Endothelial cell of umbilical vein (primary cell): ENCODE results near the gene CARD18. TPM values are rescaled to one million over a fixed set of nuclear protein-coding genes. Genes with fewer than 3 reads are reported as not detected.

ENCODE experiments used
- BruUV-seq: library from RNA; stranded (reverse); fragments of 400-500 nt; replicated peaks from 2 replicates; lab custom pipeline; 2021; lab: Mats Ljungman, UMichigan
- CTCF ChIA-PET: fragments of 300-600, 350-600 bp; sonication (Branson Sonifier 250); formaldehyde crosslinking; loops from one replicate; lab custom pipeline; 2021; ENCODE audit warnings: antibody characterized with exemption, inconsistent platforms; lab: Charles Lee
- POLR2A ChIA-PET: fragments of 300-600, 350-600 bp; sonication (Branson Sonifier 250); formaldehyde crosslinking; loops from one replicate; lab custom pipeline; 2021; ENCODE audit warnings: antibody characterized with exemption, inconsistent platforms; lab: Charles Lee
- DNase-seq: peaks from one replicate; pipeline ENCODE4 v3.0.0-alpha.2; 2011; ENCODE audit warnings: low read depth, low spot score
- FAIRE-seq: peaks from 2 replicates; lab custom pipeline; 2011; peaks lifted over from hg19 to GRCh38; lab: Jason Lieb, UNC
- H2AFZ ChIP-seq: 2 replicates; pipeline ENCODE4 v1.6.0; 2012; ENCODE audit warnings: low read depth, low read length, control low read depth, inconsistent platforms
- H3K27ac ChIP-seq: 2 replicates; pipeline ENCODE4 v1.5.1; 2011; ENCODE audit warnings: low read depth, mild to moderate bottlenecking, control low read depth, low read length, moderate library complexity; ENCODE audit not compliant: insufficient read depth
- H3K27me3 ChIP-seq, 2 experiments: 2 replicates each; pipeline versions ENCODE4 v1.6.0 to v1.6.1; 2011; ENCODE audit warnings: low read length in 2 of 2, mixed read lengths in 1 of 2; ENCODE audit not compliant: control insufficient read depth in 2 of 2, insufficient read depth in 2 of 2
- H3K36me3 ChIP-seq, 2 experiments: 2 replicates in 1 of 2; 3 replicates in 1 of 2; pipeline ENCODE4 v1.5.1; 2011; ENCODE audit warnings: low read length in 2 of 2, mild to moderate bottlenecking in 1 of 2, moderate library complexity in 1 of 2; ENCODE audit not compliant: control insufficient read depth in 2 of 2, insufficient read depth in 2 of 2; ENCODE audit errors: extremely low read depth in 1 of 2
- H3K4me1 ChIP-seq: 3 replicates; pipeline ENCODE4 v1.5.1; 2011; ENCODE audit warnings: mild to moderate bottlenecking, low read length; ENCODE audit not compliant: control insufficient read depth, insufficient read depth; ENCODE audit errors: extremely low read depth
- H3K4me2 ChIP-seq: 2 replicates; pipeline ENCODE4 v1.6.1; 2011; ENCODE audit warnings: low read length, control low read depth, mixed read lengths; ENCODE audit not compliant: insufficient read depth
- H3K4me3 ChIP-seq, 3 experiments: fragments of 200-600 bp in 1 of 3; sonication (generic), shearing (Covaris generic) in 1 of 3; replicated peaks in 1 of 3; 2 replicates each; pipeline ENCODE4 v1.5.1; 2011 to 2016; ENCODE audit warnings: control low read depth in 3 of 3, low read length in 3 of 3, mild to moderate bottlenecking in 2 of 3, inconsistent platforms in 1 of 3, low read depth in 1 of 3, moderate library complexity in 1 of 3; ENCODE audit not compliant: insufficient read depth in 1 of 3
- H3K79me2 ChIP-seq: 2 replicates; pipeline ENCODE4 v1.6.0; 2012; ENCODE audit warnings: low read length, inconsistent platforms; ENCODE audit not compliant: control insufficient read depth, insufficient read depth
- H3K9ac ChIP-seq: replicated peaks from 2 replicates; pipeline ENCODE3; 2011; ENCODE audit warnings: low read length, control low read depth; ENCODE audit not compliant: insufficient read depth; ENCODE audit errors: extremely low read depth
- H3K9me1 ChIP-seq: replicated peaks from 3 replicates; pipeline ENCODE4 v1.6.0; 2011; ENCODE audit warnings: mild to moderate bottlenecking, low read length; ENCODE audit not compliant: control insufficient read depth, insufficient read depth; ENCODE audit errors: extremely low read depth
- H3K9me3 ChIP-seq: replicated peaks from 2 replicates; pipeline ENCODE4 v1.5.1; 2012; ENCODE audit warnings: low read length, inconsistent platforms; ENCODE audit not compliant: control insufficient read depth, insufficient read depth
- H4K20me1 ChIP-seq: replicated peaks from 2 replicates; pipeline ENCODE3; 2011; ENCODE audit warnings: mild to moderate bottlenecking, low read length; ENCODE audit not compliant: control insufficient read depth, insufficient read depth; ENCODE audit errors: extremely low read depth
- EZH2 ChIP-seq: IDR thresholded peaks from 2 replicates; pipeline ENCODE4 v1.6.1; 2012; ENCODE audit warnings: borderline replicate concordance, low read depth, mild to moderate bottlenecking, moderate library complexity, low read length, inconsistent platforms; ENCODE audit not compliant: severe bottlenecking
- FOS ChIP-seq: IDR thresholded peaks from 2 replicates; pipeline ENCODE4 v1.6.1; 2011; ENCODE audit warnings: mild to moderate bottlenecking, low read length, moderate library complexity, borderline replicate concordance; ENCODE audit not compliant: insufficient read depth
- GATA2 ChIP-seq: IDR thresholded peaks from 2 replicates; pipeline ENCODE4 v1.7.0; 2011; ENCODE audit warnings: low read depth, mild to moderate bottlenecking, moderate library complexity, mixed read lengths, low read length; ENCODE audit not compliant: insufficient read length, insufficient read depth
- MAX ChIP-seq: IDR thresholded peaks from 2 replicates; pipeline ENCODE4 v1.6.1; 2011; ENCODE audit not compliant: insufficient read depth, insufficient read length
- MYC ChIP-seq: IDR thresholded peaks from one replicate; pipeline ENCODE4 v1.6.1; 2011; ENCODE audit warnings: mild to moderate bottlenecking, low read depth, low read length
- POLR2A ChIP-seq: IDR thresholded peaks from 2 replicates; pipeline ENCODE4 v1.6.1; 2012; ENCODE audit warnings: low read depth, mild to moderate bottlenecking, control low read depth, low read length
- POLR2AphosphoS5 ChIP-seq: IDR thresholded peaks from 2 replicates; pipeline ENCODE4 v1.6.1; 2012; ENCODE audit warnings: low read depth, mild to moderate bottlenecking, control low read depth, low read length, moderate library complexity; ENCODE audit not compliant: insufficient read depth
- dilution Hi-C: fragments of 300-500 bp; cut with MboI; formaldehyde crosslinking; loops from one replicate; pipeline ENCODE4 v1.15.0; 2019; ENCODE audit warnings: low sequenced_read_pairs; ENCODE audit not compliant: extremely low pct_ligation_motif_present
- intact Hi-C: fragments of 100-400 bp; cut with micrococcal nuclease; formaldehyde crosslinking; loops from one replicate; pipeline ENCODE4 v1.10.0; 2022
- polyA plus RNA-seq, 4 experiments: library from polyadenylated mRNA; depleted of rRNA in 3 of 4; stranded (reverse) in 3 of 4; unstranded in 1 of 4; fragments of >200 nt; gene quantifications; 2 replicates each; pipeline versions ENCODE4 v1.2.1 to v1.2.3, GENCODE V29; 2011 to 2012; ENCODE audit warnings: missing spikeins in 1 of 4
- total RNA-seq: library from RNA; stranded (reverse); gene quantifications from 2 replicates; pipeline ENCODE4 v1.2.3, GENCODE V29; 2021

Gene CARD18
- total and polyA plus RNA-seq, 2 donors (not counting 3 experiments of a cell fraction or from before 2014, with no cell fraction given), result not detected

GRCh38 chr11:105177658-105178057 lies 38.1 kb upstream of the CARD18 start:
- Histone ChIP-seq H3K4me3 (no peak overlapping the region), H3K9me1 (no peaks in the 10 kb centered on the region), H2AFZ (no peak overlapping the region), H3K9ac (no peak overlapping the region), H3K27ac (no peak overlapping the region), H3K4me1 (peaks cover 12% of the 10 kb centered on the region), H3K36me3 (no peaks in the 10 kb centered on the region), H3K27me3 (no peaks in the 10 kb centered on the region), H4K20me1 (no peaks in the 10 kb centered on the region), H3K4me2 (no peak overlapping the region), H3K9me3 (no peaks in the 10 kb centered on the region), H3K79me2 (no peaks in the 10 kb centered on the region)
- no peak for FAIRE-seq
- BruUV-seq, result no TSS peak
- POLR2A ChIA-PET, result no interaction called here
- CTCF ChIA-PET, result no interaction called here
- DNase-seq, result peak; percentile 21
- intact Hi-C loops, result no loop called here
- no peak for TF ChIP-seq EZH2
- TF ChIP-seq MAX, result no peak
- TF ChIP-seq POLR2A, result no peak
- TF ChIP-seq MYC, result no peak
- TF ChIP-seq GATA2, result no peak
- TF ChIP-seq POLR2AphosphoS5, result no peak
- dilution Hi-C loops, result no loop called here

GRCh38 chr11:105168457-105168856 lies 28.9 kb upstream of the CARD18 start:
- intact Hi-C loops, result no loop called here
- TF ChIP-seq FOS, result peak; percentile 51
- TF ChIP-seq GATA2, result no peak
- Histone ChIP-seq H3K9ac (no peak overlapping the region), H3K9me3 (no peaks in the 10 kb centered on the region), H3K27me3 (no peaks in the 10 kb centered on the region), H3K9me1 (no peaks in the 10 kb centered on the region), H3K4me2 (peak overlapping the region; percentile 55), H4K20me1 (no peaks in the 10 kb centered on the region), H3K79me2 (no peaks in the 10 kb centered on the region), H3K27ac (no peak overlapping the region), H3K4me1 (peaks cover 6% of the 10 kb centered on the region), H3K4me3 (no peak overlapping the region), H3K36me3 (no peaks in the 10 kb centered on the region), H2AFZ (peak overlapping the region; percentile 44)
- FAIRE-seq (no peak), DNase-seq (no peak)
- BruUV-seq, result no TSS peak
- dilution Hi-C loops, result no loop called here
- POLR2A ChIA-PET, result no interaction called here
- CTCF ChIA-PET, result interaction anchor here (0.7 to 0.8 kb wide), 3 partner anchors 11 to 177 kb away, joined by 3 to 4 read pairs (median 3); no protein-coding TSS in a partner anchor
